CD14-positive monocyte (primary cell): ENCODE data around the gene PRELID3B. TPM values are rescaled to one million over a fixed set of nuclear protein-coding genes. Genes with fewer than 3 reads are reported as not detected.

Source experiments
- DNase-seq, 3 donors: peaks; one replicate each; pipeline ENCODE4 v3.0.0-alpha.2; 2011 to 2022
- H2AFZ ChIP-seq: 2 replicates; pipeline ENCODE4 v1.6.0; 2012; ENCODE audit warnings: mild to moderate bottlenecking, low read depth, low read length, inconsistent platforms; ENCODE audit not compliant: insufficient read depth, poor library complexity, severe bottlenecking
- H3K27ac ChIP-seq, 2 donors: 1 replicate in 1 of 2; 2 replicates in 1 of 2; pipeline ENCODE4 v1.5.1; 2012 to 2013; ENCODE audit warnings: low read length in 2 of 2, control low read depth in 1 of 2, inconsistent platforms in 1 of 2, low read depth in 1 of 2, mild to moderate bottlenecking in 1 of 2
- H3K27me3 ChIP-seq, 2 donors: one replicate each; pipeline versions ENCODE4 v1.6.0 to v1.6.1; 2011 to 2013; ENCODE audit warnings: low read length in 2 of 2; ENCODE audit not compliant: control insufficient read depth in 2 of 2, insufficient read depth in 2 of 2
- H3K36me3 ChIP-seq, 2 donors: replicated peaks in 1 of 2; 1 replicate in 1 of 2; 2 replicates in 1 of 2; pipeline versions ENCODE4 v1.5.1 to v1.6.1; 2012 to 2013; ENCODE audit warnings: low read length in 2 of 2, control low read depth in 1 of 2, inconsistent platforms in 1 of 2, mild to moderate bottlenecking in 1 of 2; ENCODE audit not compliant: insufficient read depth in 2 of 2, control insufficient read depth in 1 of 2
- H3K4me1 ChIP-seq, 2 donors: 1 replicate in 1 of 2; 2 replicates in 1 of 2; pipeline versions ENCODE4 v1.5.1 to v1.6.1; 2012 to 2013; ENCODE audit warnings: low read length in 2 of 2, control low read depth in 1 of 2, inconsistent platforms in 1 of 2, mild to moderate bottlenecking in 1 of 2, moderate library complexity in 1 of 2; ENCODE audit not compliant: insufficient read depth in 2 of 2, control insufficient read depth in 1 of 2
- H3K4me2 ChIP-seq: replicated peaks from 2 replicates; pipeline ENCODE3; 2012; ENCODE audit warnings: low read length, moderate library complexity, mild to moderate bottlenecking; ENCODE audit not compliant: poor library complexity, severe bottlenecking; ENCODE audit errors: extremely low read depth
- H3K4me3 ChIP-seq, 3 experiments: fragments of 200-600 bp in 1 of 3; sonication (generic) in 1 of 3; replicated peaks in 1 of 3; 1 replicate in 2 of 3; 2 replicates in 1 of 3; pipeline ENCODE4 v1.5.1; 2011 to 2013; ENCODE audit warnings: low read length in 3 of 3, mild to moderate bottlenecking in 3 of 3, control low read depth in 2 of 3, low read depth in 2 of 3, inconsistent platforms in 1 of 3, moderate library complexity in 1 of 3
- H3K79me2 ChIP-seq: 2 replicates; pipeline ENCODE4 v1.6.0; 2012; ENCODE audit warnings: mild to moderate bottlenecking, control low read depth, inconsistent platforms, low read length, moderate library complexity; ENCODE audit not compliant: insufficient read depth
- H3K9ac ChIP-seq: 2 replicates; pipeline ENCODE4 v1.6.0; 2017; ENCODE audit warnings: low read length, mild to moderate bottlenecking; ENCODE audit not compliant: insufficient read depth, poor library complexity, severe bottlenecking
- H3K9me3 ChIP-seq, 2 donors: replicated peaks in 1 of 2; 1 replicate in 1 of 2; 2 replicates in 1 of 2; pipeline versions ENCODE4 v1.5.1 to v1.6.1; 2012 to 2013; ENCODE audit warnings: low read length in 2 of 2, control low read depth in 1 of 2; ENCODE audit not compliant: control insufficient read depth in 1 of 2, insufficient read depth in 1 of 2
- H4K20me1 ChIP-seq: 2 replicates; pipeline ENCODE4 v1.6.0; 2012; ENCODE audit warnings: mild to moderate bottlenecking, low read length, control low read depth, moderate library complexity; ENCODE audit not compliant: insufficient read depth
- H3K27ac Mint-ChIP-seq, 7 donors: one replicate each; pipeline ENCODE4 v1.8.0; 2020; ENCODE audit warnings: mild to moderate bottlenecking in 7 of 7, mixed read lengths in 7 of 7, moderate library complexity in 6 of 7, inconsistent platforms in 2 of 7
- H3K27me3 Mint-ChIP-seq, 3 donors: one replicate each; pipeline ENCODE4 v1.8.0; 2021 to 2022; ENCODE audit warnings: low read depth in 3 of 3, mild to moderate bottlenecking in 3 of 3, mixed read lengths in 3 of 3, moderate library complexity in 3 of 3, inconsistent platforms in 1 of 3
- H3K36me3 Mint-ChIP-seq, 2 donors: one replicate each; pipeline ENCODE4 v1.8.0; 2020; ENCODE audit warnings: mixed read lengths in 2 of 2, inconsistent platforms in 1 of 2, mild to moderate bottlenecking in 1 of 2
- H3K4me1 Mint-ChIP-seq: one replicate; pipeline ENCODE4 v1.8.0; 2020; ENCODE audit warnings: mild to moderate bottlenecking, mixed read lengths
- H3K4me3 Mint-ChIP-seq, 2 donors: one replicate each; pipeline ENCODE4 v1.8.0; 2020; ENCODE audit warnings: mild to moderate bottlenecking in 2 of 2, mixed read lengths in 2 of 2, moderate library complexity in 1 of 2
- H3K9me3 Mint-ChIP-seq, 7 donors: one replicate each; pipeline ENCODE4 v1.8.0; 2020 to 2022; ENCODE audit warnings: mixed read lengths in 7 of 7, mild to moderate bottlenecking in 6 of 7, moderate library complexity in 6 of 7, inconsistent platforms in 2 of 7
- WGBS: methylation state at CpG from one replicate; pipeline ENCODE4 v1.1.5; 2013; ENCODE audit warnings: missing lambda C conversion rate; ENCODE audit not compliant: insufficient coverage; 5-methylcytosine and 5-hydroxymethylcytosine counted together
- intact Hi-C, 2 donors: fragments of 100-400 bp; cut with micrococcal nuclease; formaldehyde crosslinking; loops; one replicate each; pipeline versions ENCODE4 v1.15.0 to v1.15.1; 2023
- polyA plus RNA-seq, 3 donors: library from polyadenylated mRNA; depleted of rRNA in 1 of 3; unstranded in 2 of 3; stranded (reverse) in 1 of 3; fragments of 300-500 nt in 2 of 3; fragments of >200 nt in 1 of 3; fragmentation: Illumina TruSeq in 2 of 3; gene quantifications; 1 replicate in 2 of 3; 2 replicates in 1 of 3; pipeline ENCODE4 v1.2.3, GENCODE V29; 2012 to 2021
- TF ChIP-seq, protein P1 (sequence below): fragments of 200-600 bp; IDR thresholded peaks from one replicate; pipeline ENCODE4 v1.8.0; 2022; ENCODE audit warnings: antibody characterized with exemption, mild to moderate bottlenecking

Gene PRELID3B
- polyA plus RNA-seq, 3 donors = 16.9 to 21.0 (median 20.1) TPM

DNA sequence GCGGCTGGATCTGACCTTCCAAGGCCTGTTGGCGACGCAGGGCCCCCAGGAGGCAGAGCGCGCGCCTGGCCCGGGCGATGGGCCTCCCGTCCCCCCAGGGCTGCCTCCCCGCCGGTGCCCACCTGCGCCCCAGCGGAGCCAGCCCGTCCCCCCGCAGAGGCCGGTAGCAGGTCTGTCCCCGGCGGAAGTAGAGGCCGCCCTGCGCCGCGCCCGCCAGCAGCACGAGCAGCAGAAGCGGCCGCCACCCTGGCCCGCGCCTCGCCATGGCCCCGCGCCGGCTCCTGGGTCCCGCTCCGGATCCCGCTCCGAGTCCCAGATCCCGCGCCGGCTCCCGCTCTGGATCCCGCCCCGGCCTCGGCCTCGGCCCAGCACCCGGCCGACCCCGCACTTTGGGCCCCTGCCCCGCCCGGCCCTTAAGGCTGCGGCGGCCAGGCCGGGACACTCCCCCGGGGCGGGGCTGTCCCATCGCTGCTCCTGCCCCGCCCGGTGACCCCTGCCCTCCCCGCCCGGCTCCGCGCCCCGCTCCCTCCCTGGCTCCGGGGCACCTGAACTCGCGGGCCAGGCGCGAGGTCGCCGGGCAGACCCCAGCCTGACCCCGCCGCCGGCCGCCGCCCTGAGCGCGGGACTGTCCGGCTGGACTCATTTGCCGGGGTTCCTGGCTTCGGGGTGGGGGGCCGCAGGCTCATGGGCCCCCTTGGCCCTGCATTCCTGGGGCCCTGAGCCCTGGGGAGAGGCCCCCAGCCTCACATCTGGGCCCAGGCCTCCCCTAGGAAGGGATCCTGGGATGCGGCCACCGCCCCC is 35.5 kb downstream of the PRELID3B start, which contains the start of gene CTSZ:
CTSZ (minus strand) TSS at position 391 of the 801 bp plus-strand sequence; CDS start at position 265, 126 bp downstream.
- Histone ChIP-seq H3K9me3 (no peaks in the 10 kb centered on the region), H3K36me3 (peaks cover 21 to 22% of the 10 kb centered on the region in 2 donors), H3K9ac (peak within 1 kb of the TSS; percentile 98), H3K27me3 (no peaks in the 10 kb centered on the region), H3K79me2 (peaks cover 51% of the 10 kb centered on the region), H3K4me1 (peaks cover 59 to 72% of the 10 kb centered on the region in 2 donors), H3K27ac (peak within 1 kb of the TSS; percentile 98), H4K20me1 (peaks cover 42% of the 10 kb centered on the region), H3K4me3 (peak within 1 kb of the TSS; percentile 86 to 99 (median 90)), H2AFZ (peak within 1 kb of the TSS; percentile 55), H3K4me2 (peak within 1 kb of the TSS; percentile 88)
- Mint-ChIP-seq H3K36me3 (peaks cover 23 to 27% of the 10 kb centered on the region in 2 donors), H3K4me3 (peak within 1 kb of the TSS; percentile 92 to 96), H3K27me3 (peaks cover 0 to 6% (median 2%) of the 10 kb centered on the region in 3 donors), H3K9me3 (peaks cover 0 to 1% (median 0%) of the 10 kb centered on the region in 7 donors), H3K27ac (peak within 1 kb of the TSS; percentile 98 to 100 (median 99)), H3K4me1 (peaks cover 61% of the 10 kb centered on the region)
- DNase-seq = peak; percentile 50 to 69 (median 60)
- intact Hi-C loops = loop anchor here (5.0 to 10.0 kb wide), 3 partner anchors 100 to 122 kb away; no protein-coding TSS in a partner anchor
- TF ChIP-seq, protein P1, sequence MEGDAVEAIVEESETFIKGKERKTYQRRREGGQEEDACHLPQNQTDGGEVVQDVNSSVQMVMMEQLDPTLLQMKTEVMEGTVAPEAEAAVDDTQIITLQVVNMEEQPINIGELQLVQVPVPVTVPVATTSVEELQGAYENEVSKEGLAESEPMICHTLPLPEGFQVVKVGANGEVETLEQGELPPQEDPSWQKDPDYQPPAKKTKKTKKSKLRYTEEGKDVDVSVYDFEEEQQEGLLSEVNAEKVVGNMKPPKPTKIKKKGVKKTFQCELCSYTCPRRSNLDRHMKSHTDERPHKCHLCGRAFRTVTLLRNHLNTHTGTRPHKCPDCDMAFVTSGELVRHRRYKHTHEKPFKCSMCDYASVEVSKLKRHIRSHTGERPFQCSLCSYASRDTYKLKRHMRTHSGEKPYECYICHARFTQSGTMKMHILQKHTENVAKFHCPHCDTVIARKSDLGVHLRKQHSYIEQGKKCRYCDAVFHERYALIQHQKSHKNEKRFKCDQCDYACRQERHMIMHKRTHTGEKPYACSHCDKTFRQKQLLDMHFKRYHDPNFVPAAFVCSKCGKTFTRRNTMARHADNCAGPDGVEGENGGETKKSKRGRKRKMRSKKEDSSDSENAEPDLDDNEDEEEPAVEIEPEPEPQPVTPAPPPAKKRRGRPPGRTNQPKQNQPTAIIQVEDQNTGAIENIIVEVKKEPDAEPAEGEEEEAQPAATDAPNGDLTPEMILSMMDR = no peak
- WGBS = under 1% methylated on average over 80 of the region's 82 CpGs

DNA sequence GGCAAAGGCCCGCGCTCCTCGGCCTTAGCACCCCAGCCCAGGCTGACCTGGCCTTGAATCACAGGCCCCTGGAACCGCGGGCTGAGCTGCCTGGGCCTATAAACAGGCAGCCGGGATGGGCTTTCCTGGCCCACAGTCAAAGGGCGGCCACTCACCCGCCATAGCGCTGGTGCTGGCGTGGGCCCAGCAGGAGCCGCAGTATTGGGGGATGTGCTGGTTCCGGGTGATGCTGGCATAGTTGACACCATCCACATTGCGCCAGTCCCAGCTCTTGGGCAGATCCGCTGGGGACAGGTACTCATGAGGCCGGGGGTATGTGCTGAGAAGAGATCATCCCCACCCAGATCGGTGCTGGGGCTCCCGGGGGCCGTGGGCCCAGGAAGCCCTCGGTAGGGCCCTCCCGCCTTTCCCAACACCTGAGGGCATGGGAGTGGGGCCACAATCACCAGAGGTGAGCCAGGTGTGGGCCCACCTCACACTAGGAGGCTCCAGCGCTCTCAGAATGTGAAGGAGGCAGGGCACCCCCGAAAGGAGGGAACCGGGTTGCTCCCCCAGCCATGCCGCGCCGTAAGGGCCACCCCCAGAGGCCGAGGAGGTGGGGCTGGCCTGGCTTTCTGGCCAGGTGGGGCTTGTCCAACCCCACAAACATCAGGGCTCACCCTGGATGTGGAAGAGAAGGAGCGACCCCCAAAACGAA is 36.3 kb downstream of the PRELID3B start:
- intact Hi-C loops = loop anchor here (5.0 to 10.0 kb wide), 3 partner anchors 99 to 122 kb away; no protein-coding TSS in a partner anchor
- H2AFZ ChIP-seq = no peak overlapping the region
- H3K4me2 ChIP-seq = peak overlapping the region; percentile 88
- H3K9me3 Mint-ChIP-seq = peaks cover 0 to 1% (median 0%) of the 10 kb centered on the region in 7 donors
- peak overlapping the region; percentile 86 to 99 (median 90) for H3K4me3 ChIP-seq
- H3K27me3 Mint-ChIP-seq = peaks cover 0 to 3% (median under 1%) of the 10 kb centered on the region in 3 donors
- TF ChIP-seq, protein P1 = no peak
- H3K36me3 Mint-ChIP-seq = peaks cover 28 to 35% of the 10 kb centered on the region in 2 donors
- H3K36me3 ChIP-seq = peaks cover 28 to 29% of the 10 kb centered on the region in 2 donors
- no peaks in the 10 kb centered on the region for H3K9me3 ChIP-seq
- peak overlapping the region; percentile 95 to 98 for H3K27ac ChIP-seq
- WGBS = 39% methylated on average over 25 of the region's 29 CpGs
- peaks cover 58 to 75% of the 10 kb centered on the region in 2 donors for H3K4me1 ChIP-seq
- H3K27me3 ChIP-seq = no peaks in the 10 kb centered on the region
- H3K27ac Mint-ChIP-seq = peak overlapping the region; percentile 98 to 100 (median 99)
- DNase-seq = peak in 1 of 3 donors; percentile 31
- peaks cover 59% of the 10 kb centered on the region for H3K79me2 ChIP-seq
- H3K4me1 Mint-ChIP-seq = peaks cover 59% of the 10 kb centered on the region
- H3K9ac ChIP-seq = peak overlapping the region; percentile 98
- peak overlapping the region; percentile 92 to 96 for H3K4me3 Mint-ChIP-seq
- peaks cover 50% of the 10 kb centered on the region for H4K20me1 ChIP-seq
